Lower leg skin (tissue), 4 donors: ENCODE results near the gene ZNF474. TPM values are rescaled to one million over a fixed set of nuclear protein-coding genes. Genes with fewer than 3 reads are reported as not detected.

Experiments
- DNase-seq, 2 donors: peaks; one replicate each; pipeline ENCODE4 v3.0.0-alpha.2; 2019; ENCODE audit warnings: low spot score in 2 of 2
- H3K4me3 ChIP-seq: fragments of 200-600 bp; sonication (generic); 2 replicates; pipeline ENCODE4 v1.5.1; 2017; ENCODE audit warnings: mild to moderate bottlenecking, low read depth; ENCODE audit not compliant: poor library complexity, severe bottlenecking
- POLR2A ChIP-seq, 2 donors: fragments of 450-650 bp; IDR thresholded peaks; one replicate each; pipeline ENCODE4 v1.6.1; 2016 to 2017; ENCODE audit warnings: antibody characterized with exemption in 2 of 2, mild to moderate bottlenecking in 1 of 2, moderate library complexity in 1 of 2
- WGBS, 2 donors: methylation state at CpG; one replicate each; pipeline ENCODE4 v1.1.5; 2018; 5-methylcytosine and 5-hydroxymethylcytosine counted together
- intact Hi-C: fragments of 100-400 bp; cut with DNase I; formaldehyde crosslinking; loops from one replicate; pipeline ENCODE4 v1.15.0; 2023; ENCODE audit warnings: low total_unique reads
- total RNA-seq, 4 donors: library from RNA; depleted of rRNA; stranded (reverse); fragments of >200 nt; gene quantifications; one replicate each; pipeline ENCODE4 v1.1.0, GENCODE V29; 2016
- TF ChIP-seq, protein P1 (sequence below), 3 donors: fragments of 450-650 bp; IDR thresholded peaks; one replicate each; pipeline ENCODE4 v1.5.1; 2016; ENCODE audit warnings: antibody characterized with exemption in 3 of 3, mild to moderate bottlenecking in 3 of 3, moderate library complexity in 2 of 3

The ZNF474 gene
- under 1 TPM in 3 of 4 donors, not detected in 1; 0.15 to 0.91 (median 0.68) TPM for total RNA-seq

DNA sequence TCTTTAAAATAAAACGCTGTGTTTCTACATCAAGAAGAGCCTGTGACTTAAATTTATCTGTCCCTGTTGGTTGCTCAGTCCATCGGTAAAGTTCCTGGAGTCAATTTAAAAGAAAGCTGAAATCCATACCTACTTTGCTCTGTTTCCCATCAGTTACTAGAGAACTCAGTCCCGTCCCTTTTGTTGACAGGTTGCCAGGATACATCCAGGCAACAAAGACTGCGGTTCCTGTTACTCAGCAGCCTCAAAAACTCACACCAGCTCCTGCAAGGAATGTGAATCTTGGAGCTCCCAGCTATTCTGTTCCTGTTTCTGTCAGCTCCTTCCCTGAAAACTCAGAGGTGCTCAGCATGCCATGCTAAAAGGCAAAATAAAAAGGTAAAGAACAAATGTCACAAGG, at the start of gene ZNF474:
ZNF474 (plus strand) TSS at position 241 of the 400 bp plus-strand sequence. CDS start 22,445 bp downstream, outside the sequence.
- peak in 1 of 2 donors; percentile 59 for DNase-seq
- 17 to 18% methylated on average over 4 of the region's 4 CpGs for WGBS, 2 donors
- intact Hi-C loops = no loop called here
- no peak within 1 kb of the TSS for H3K4me3 ChIP-seq
- TF ChIP-seq, protein P1, sequence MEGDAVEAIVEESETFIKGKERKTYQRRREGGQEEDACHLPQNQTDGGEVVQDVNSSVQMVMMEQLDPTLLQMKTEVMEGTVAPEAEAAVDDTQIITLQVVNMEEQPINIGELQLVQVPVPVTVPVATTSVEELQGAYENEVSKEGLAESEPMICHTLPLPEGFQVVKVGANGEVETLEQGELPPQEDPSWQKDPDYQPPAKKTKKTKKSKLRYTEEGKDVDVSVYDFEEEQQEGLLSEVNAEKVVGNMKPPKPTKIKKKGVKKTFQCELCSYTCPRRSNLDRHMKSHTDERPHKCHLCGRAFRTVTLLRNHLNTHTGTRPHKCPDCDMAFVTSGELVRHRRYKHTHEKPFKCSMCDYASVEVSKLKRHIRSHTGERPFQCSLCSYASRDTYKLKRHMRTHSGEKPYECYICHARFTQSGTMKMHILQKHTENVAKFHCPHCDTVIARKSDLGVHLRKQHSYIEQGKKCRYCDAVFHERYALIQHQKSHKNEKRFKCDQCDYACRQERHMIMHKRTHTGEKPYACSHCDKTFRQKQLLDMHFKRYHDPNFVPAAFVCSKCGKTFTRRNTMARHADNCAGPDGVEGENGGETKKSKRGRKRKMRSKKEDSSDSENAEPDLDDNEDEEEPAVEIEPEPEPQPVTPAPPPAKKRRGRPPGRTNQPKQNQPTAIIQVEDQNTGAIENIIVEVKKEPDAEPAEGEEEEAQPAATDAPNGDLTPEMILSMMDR (IDR thresholded peaks at IDR 0.05) = no peak
- no peak for TF ChIP-seq POLR2A (IDR thresholded peaks at IDR 0.05)

DNA sequence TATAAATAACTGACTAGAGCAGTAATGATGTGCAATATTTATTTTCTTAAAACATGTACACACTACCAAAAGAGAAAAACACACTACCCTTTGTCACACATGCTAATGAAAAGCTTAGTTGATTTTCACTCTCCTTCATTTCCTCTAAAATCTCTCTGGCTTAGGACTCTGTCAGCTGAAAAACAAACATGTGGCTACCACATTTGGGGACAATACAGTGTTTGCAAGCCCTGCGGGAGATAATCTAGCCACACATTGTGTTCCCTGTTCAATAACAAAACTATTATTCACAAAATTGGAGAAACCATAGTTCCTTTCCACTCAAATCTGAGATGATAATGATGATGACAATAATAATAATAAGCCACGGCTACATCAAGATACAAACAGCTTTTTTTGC, 47.8 kb upstream of the ZNF474 start:
- TF ChIP-seq, protein P1 (IDR thresholded peaks at IDR 0.05) = no peak
- TF ChIP-seq POLR2A (IDR thresholded peaks at IDR 0.05) = no peak
- H3K4me3 ChIP-seq = no peak overlapping the region
- WGBS, 2 donors = 58 to 62% methylated on average over 2 of the region's 2 CpGs
- DNase-seq = no peak
- intact Hi-C loops = no loop called here

DNA sequence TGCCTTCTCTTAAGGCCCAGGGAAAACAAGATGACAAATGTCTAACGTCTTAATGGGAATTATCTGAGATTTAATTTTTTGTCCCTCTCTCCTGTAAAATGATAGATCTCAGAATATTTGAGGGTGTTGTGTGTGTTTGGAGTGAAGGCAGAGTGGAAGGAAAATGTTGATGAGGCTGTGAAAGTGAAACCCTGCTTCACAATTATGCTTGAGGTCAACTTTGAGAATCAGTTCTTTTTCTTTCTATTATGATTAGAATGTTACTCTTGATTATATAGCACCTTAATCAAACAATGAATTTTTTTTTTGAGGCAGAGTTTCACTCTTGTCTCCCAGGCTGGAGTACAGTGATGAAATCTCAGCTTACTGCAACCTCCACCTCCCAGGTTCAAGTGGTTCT, 45.8 kb upstream of the ZNF474 start:
- 93 to 94% methylated on average over 1 of the region's 1 CpG for WGBS, 2 donors
- DNase-seq = no peak
- TF ChIP-seq, protein P1 (IDR thresholded peaks at IDR 0.05) = no peak
- TF ChIP-seq POLR2A (IDR thresholded peaks at IDR 0.05) = no peak
- intact Hi-C loops = no loop called here
- H3K4me3 ChIP-seq = no peak overlapping the region

DNA sequence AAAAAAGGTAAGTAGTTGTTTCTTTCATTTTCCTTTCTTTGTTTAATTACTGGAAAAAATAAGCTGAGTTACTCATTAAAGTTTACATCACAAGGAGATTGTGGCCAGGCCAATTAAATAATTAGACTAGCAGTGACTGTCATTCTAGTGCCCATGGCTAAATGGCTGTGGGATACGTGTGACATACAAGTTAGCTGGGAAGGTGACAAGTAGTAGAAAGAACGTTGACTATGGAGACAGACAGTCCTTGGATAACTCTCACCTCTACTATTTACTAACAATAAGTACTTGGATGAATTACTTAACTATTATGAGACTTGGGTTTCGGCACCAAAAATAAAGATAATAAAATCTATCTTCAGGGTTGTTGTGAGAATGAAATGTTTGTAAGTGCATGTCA, 44.3 kb upstream of the ZNF474 start:
- 73 to 77% methylated on average over 3 of the region's 3 CpGs for WGBS, 2 donors
- TF ChIP-seq, protein P1 (IDR thresholded peaks at IDR 0.05) = no peak
- no peak for TF ChIP-seq POLR2A (IDR thresholded peaks at IDR 0.05)
- DNase-seq = no peak
- no peak overlapping the region for H3K4me3 ChIP-seq
- intact Hi-C loops = no loop called here

DNA sequence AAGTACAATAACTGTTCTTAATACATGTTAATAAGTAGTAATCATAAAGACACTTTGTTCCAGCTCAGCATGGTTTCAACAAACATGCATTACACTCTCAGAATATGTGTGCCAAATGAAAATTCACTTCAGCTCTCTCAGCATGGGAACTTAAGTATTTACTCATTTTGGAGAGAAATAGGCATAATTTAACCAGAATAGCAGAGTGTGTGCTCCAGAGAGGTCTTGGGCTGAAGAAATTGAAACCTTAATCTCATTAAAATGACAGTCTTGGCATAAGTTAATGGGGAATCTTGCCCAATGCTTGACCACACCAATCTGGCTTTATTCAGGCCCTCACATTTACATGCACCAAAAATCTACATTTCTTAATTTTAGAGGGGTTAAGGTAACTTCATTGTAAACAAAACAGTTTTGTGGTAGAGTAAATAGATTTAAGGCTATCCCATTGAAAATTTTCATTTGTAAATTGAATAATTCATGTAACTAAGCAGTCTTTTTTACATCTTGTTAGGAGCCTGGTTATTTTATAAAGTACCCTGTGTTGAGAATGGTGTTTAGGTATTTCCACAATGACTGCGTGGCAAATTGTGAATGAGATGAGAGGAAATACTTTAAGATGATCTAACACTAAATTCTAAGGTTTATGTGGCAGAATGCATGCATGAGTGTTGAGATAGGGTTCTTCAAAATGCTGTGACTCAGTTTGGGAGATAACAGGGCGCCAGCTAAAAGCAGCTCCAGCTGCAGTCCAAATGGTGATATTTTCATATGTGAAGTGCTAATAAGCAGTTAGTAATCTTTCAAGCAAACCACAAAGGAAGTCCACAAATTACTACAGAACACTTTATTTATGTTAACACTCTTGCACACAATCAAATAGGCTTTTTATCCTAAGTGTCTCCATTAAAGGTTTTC, 40.0 kb upstream of the ZNF474 start:
- no peak overlapping the region for H3K4me3 ChIP-seq
- intact Hi-C loops = loop anchor here (10.0 kb wide), 1 partner anchor 65 kb away; no protein-coding TSS in a partner anchor
- TF ChIP-seq, protein P1 (IDR thresholded peaks at IDR 0.05) = no peak
- no peak for TF ChIP-seq POLR2A (IDR thresholded peaks at IDR 0.05)
- WGBS, 2 donors = 51 to 74% methylated on average over 2 of the region's 2 CpGs
- DNase-seq = no peak
